Epithelial cell of proximal tubule (primary cell): ENCODE data around the gene RAI14. TPM values are rescaled to one million over a fixed set of nuclear protein-coding genes. Genes with fewer than 3 reads are reported as not detected.
"Not testable (repeated sequence)": the region's sequence is repeated elsewhere in the genome, so short reads cannot be mapped to it uniquely, and the experiment has no call there.

Source experiments
- DNase-seq: peaks from one replicate; pipeline ENCODE4 v3.0.0-alpha.2; 2011; ENCODE audit warnings: low read depth
- H3K4me3 ChIP-seq: 2 replicates; pipeline ENCODE4 v1.5.1; 2011; ENCODE audit warnings: low read depth, mild to moderate bottlenecking, low read length
- total RNA-seq: library from RNA; depleted of rRNA; stranded (reverse); fragments of >200 nt; gene quantifications from 2 replicates; pipeline ENCODE4 v1.2.3, GENCODE V29; 2015
- TF ChIP-seq, protein P1 (sequence below): conservative IDR thresholded peaks from 2 replicates; pipeline ENCODE4 v1.5.1; 2012; ENCODE audit warnings: low read depth, mild to moderate bottlenecking, low read length

The RAI14 gene
- total RNA-seq, 1 donor from 2014 or later: 139 TPM

DNA sequence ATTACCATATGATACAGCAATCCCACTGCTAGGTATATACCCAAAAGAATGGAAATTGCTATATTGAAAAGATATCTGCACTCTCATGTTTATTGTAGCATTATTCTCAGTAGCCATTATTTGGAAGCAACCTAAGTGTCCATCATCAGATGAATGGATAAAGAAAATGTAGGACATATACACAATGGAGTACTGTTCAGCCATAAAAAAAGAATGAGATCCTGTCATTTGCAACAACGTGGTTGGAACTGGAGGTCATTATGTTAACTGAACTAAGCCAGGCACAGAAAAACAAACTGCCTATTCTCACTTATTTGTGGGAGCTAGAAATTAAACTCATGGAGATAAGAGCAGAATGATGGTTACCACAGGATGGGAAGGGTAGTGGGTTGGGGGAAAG is 119.8 kb downstream of the RAI14 start:
- no peak overlapping the region for H3K4me3 ChIP-seq
- TF ChIP-seq, protein P1, sequence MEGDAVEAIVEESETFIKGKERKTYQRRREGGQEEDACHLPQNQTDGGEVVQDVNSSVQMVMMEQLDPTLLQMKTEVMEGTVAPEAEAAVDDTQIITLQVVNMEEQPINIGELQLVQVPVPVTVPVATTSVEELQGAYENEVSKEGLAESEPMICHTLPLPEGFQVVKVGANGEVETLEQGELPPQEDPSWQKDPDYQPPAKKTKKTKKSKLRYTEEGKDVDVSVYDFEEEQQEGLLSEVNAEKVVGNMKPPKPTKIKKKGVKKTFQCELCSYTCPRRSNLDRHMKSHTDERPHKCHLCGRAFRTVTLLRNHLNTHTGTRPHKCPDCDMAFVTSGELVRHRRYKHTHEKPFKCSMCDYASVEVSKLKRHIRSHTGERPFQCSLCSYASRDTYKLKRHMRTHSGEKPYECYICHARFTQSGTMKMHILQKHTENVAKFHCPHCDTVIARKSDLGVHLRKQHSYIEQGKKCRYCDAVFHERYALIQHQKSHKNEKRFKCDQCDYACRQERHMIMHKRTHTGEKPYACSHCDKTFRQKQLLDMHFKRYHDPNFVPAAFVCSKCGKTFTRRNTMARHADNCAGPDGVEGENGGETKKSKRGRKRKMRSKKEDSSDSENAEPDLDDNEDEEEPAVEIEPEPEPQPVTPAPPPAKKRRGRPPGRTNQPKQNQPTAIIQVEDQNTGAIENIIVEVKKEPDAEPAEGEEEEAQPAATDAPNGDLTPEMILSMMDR: no peak
- no peak for DNase-seq

DNA sequence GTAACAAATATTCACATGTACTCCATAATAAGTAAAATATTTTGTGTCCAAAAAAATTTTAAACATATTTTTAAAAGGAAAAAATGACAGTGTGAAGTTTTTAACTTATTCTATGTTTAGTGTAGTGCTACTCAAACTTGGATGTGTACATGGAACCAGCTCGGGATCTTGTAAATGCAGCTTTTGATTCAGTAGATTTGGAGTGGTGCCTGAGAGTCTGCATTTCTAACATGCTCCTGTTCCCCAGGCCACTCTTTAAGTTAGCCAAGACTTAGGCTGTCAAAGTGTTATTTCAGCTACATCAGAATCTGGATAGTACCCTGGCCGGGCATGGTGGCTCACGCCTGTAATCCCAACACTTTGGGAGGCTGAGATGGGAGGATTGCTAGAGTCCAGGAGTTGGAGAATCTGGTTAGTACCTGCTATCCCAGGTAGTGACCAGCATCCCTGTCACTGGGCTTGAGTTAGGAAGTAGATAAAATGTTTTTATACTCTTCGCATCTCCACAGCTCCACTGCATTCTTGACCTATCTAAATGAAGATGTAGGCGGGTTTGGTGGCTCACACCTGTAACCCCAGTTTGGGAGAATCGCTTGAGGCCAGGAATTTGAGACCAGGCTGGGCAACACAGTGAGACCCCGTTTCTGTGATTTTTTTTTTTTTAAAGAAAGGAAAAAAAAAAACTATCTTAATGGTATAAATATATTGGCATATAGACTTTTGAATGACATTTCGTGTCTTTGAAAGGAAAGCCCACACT is 122.1 kb downstream of the RAI14 start:
- DNase-seq: no peak
- TF ChIP-seq, protein P1: no peak
- H3K4me3 ChIP-seq: no peak overlapping the region

DNA sequence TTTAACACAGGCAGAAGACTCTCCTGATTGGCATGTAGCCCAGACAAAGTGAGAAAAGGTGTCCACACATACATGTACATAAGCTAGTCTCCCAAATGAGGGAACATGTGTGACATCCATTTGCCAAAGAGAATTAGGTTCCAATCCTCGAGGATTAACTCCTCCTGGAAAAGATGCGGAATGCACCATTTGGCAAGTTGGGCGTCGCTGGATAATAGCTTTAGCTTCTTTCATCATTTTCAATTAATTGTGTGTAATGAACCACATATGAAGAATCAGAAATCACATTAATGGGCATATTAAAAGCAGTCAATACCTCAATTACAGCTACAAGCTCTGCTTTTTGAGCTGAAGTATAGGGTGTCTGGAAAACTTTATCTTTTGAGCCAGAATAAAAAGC is 127.8 kb downstream of the RAI14 start:
- H3K4me3 ChIP-seq, DNase-seq: not testable (repeated sequence)

DNA sequence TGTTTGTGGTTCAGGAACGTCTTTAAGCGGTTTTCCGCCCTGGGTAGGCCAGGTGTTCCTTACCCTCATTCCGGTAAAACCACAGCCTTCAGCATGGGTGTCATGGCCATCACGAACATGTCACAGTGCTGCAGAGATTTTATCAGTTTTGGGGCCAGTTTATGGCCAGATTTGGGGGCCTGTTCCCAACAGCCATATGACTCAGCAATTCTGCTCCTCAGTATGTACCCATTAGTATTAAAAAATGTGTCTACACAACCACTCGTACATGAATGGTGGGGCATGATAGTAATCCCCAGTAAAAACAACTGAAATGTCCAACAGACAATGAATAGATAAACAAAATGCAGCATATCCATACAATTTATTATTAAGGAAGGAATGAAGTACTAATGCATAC is 130.9 kb downstream of the RAI14 start:
- TF ChIP-seq, protein P1: no peak
- no peak overlapping the region for H3K4me3 ChIP-seq
- no peak for DNase-seq

DNA sequence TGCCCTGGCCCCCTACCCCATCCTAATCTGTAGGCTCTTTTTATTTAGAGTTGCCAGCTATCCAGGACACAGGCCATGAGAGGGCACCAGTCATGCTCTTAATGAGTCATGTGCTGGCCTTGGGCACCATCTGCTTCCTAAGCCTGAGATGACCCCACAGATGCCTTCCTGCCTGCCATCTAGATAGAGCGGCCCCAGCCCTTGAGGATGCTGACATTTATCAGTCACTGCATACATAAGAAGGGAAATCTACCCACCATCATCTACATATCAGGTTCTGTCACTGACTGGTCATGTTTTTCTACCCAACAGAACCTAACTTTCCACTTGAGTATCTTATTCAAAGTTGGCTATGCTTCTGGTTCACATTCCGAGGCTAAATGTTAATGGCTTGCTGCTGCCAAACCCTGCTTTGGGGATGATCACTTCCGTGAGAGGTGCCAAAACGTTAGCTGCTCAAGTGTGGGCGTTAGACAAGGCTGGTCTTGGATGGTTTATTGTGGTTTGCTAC is 132.9 kb downstream of the RAI14 start:
- TF ChIP-seq, protein P1: peak; percentile 20
- DNase-seq: peak; percentile 13
- H3K4me3 ChIP-seq: no peak overlapping the region

DNA sequence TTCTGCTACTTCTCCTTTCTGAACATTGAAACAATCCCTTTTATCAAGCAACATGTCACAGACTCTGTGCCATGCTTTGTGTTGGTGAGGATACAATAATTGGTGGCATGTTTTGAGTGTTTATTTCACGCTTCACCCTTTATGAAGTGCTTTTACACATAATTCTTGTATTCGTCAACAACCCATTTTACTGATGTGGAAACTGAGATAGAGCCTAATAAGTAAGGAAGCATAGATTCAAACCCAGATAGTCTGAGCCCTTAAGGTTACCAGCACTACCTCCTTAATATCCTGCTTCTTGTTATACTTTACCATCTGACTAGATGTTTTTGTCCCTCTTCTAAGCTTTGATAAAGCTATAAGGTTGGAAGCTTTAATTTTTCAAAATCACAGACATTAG is 133.5 kb downstream of the RAI14 start:
- no peak overlapping the region for H3K4me3 ChIP-seq
- DNase-seq: no peak
- TF ChIP-seq, protein P1: no peak

DNA sequence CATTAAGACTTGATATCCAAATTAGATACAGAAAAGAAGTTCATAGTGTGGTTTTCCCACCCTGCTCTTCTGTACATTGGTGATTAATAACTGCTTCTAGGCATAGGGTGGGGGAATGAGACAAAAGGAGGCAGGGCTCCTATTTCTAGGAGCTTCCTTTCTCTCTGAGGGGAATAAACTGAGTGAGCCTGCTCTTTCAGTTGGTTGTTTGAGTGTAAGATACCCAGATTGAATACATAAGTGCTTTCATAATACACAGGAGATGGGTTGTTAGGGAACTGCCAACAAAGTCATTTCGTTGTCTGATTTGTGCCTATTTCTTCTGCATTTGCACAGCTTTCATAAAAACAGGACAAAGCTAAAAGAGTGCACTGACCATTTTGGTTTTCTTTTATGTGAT is 133.9 kb downstream of the RAI14 start:
- TF ChIP-seq, protein P1: no peak
- no peak for DNase-seq
- no peak overlapping the region for H3K4me3 ChIP-seq
